Neural progenitor cell (in vitro differentiated cells): ENCODE measurements around the gene FAM131A. TPM values are rescaled to one million over a fixed set of nuclear protein-coding genes. Genes with fewer than 3 reads are reported as not detected.

Source experiments
- DNase-seq: peaks from one replicate; pipeline ENCODE4 v3.0.0-alpha.2; 2016; ENCODE audit warnings: low spot score
- H2AFZ ChIP-seq: fragments of 200-600 bp; sonication (generic); replicated peaks from 2 replicates; pipeline ENCODE4 v1.6.1; 2016; ENCODE audit warnings: antibody characterized with exemption
- H3F3A ChIP-seq: fragments of 200-600 bp; sonication (generic); 2 replicates; pipeline ENCODE4 v1.6.1; 2016; ENCODE audit warnings: antibody characterized with exemption, low read depth
- H3K27ac ChIP-seq: fragments of 200-600 bp; sonication (generic); 2 replicates; pipeline ENCODE4 v1.5.1; 2016; ENCODE audit warnings: mild to moderate bottlenecking
- H3K27me3 ChIP-seq: fragments of 200-600 bp; sonication (generic); 2 replicates; pipeline ENCODE4 v1.6.1; 2016; ENCODE audit warnings: mild to moderate bottlenecking, moderate library complexity
- H3K36me3 ChIP-seq: fragments of 200-600 bp; sonication (generic); 2 replicates; pipeline ENCODE4 v1.5.1; 2016
- H3K4me1 ChIP-seq: fragments of 200-600 bp; sonication (generic); 2 replicates; pipeline ENCODE4 v1.6.1; 2016; ENCODE audit warnings: mixed run types
- H3K4me2 ChIP-seq: fragments of 200-600 bp; sonication (generic); 2 replicates; pipeline ENCODE4 v1.6.1; 2016
- H3K4me3 ChIP-seq: fragments of 200-600 bp; sonication (generic); 2 replicates; pipeline ENCODE4 v1.5.1; 2016
- H3K79me2 ChIP-seq: fragments of 200-600 bp; sonication (generic); 2 replicates; pipeline ENCODE4 v1.6.1; 2016; ENCODE audit warnings: low read depth
- H3K9ac ChIP-seq: fragments of 200-600 bp; sonication (generic); 2 replicates; pipeline ENCODE4 v1.6.1; 2016
- H3K9me3 ChIP-seq: fragments of 200-600 bp; sonication (generic); 2 replicates; pipeline ENCODE4 v1.5.1; 2016; ENCODE audit warnings: low read depth
- H4K20me1 ChIP-seq: fragments of 200-600 bp; sonication (generic); 2 replicates; pipeline ENCODE4 v1.6.1; 2016; ENCODE audit warnings: low read depth
- H3K27ac Mint-ChIP-seq: 3 replicates; pipeline ENCODE4 v1.8.0; 2021; ENCODE audit warnings: mixed read lengths
- H3K27me3 Mint-ChIP-seq: 2 replicates; pipeline ENCODE4 v1.8.0; 2022; ENCODE audit warnings: low read depth, mild to moderate bottlenecking, inconsistent platforms, moderate library complexity, mixed read lengths; ENCODE audit not compliant: insufficient read depth
- H3K36me3 Mint-ChIP-seq: 3 replicates; pipeline ENCODE4 v1.8.0; 2021; ENCODE audit warnings: mixed read lengths
- H3K4me1 Mint-ChIP-seq: 3 replicates; pipeline ENCODE4 v1.8.0; 2021; ENCODE audit warnings: mixed read lengths
- H3K4me3 Mint-ChIP-seq: 3 replicates; pipeline ENCODE4 v1.8.0; 2021; ENCODE audit warnings: mild to moderate bottlenecking, moderate library complexity, mixed read lengths
- H3K9me3 Mint-ChIP-seq: 3 replicates; pipeline ENCODE4 v1.8.0; 2020; ENCODE audit warnings: mixed read lengths
- EZH2 ChIP-seq: fragments of 200-600 bp; sonication (generic); IDR thresholded peaks from 2 replicates; pipeline ENCODE4 v1.6.1; 2017; ENCODE audit warnings: antibody characterized with exemption, mild to moderate bottlenecking, moderate library complexity
- EZH2phosphoT487 ChIP-seq: fragments of 200-600 bp; sonication (generic); IDR thresholded peaks from 2 replicates; pipeline ENCODE4 v1.6.1; 2017; ENCODE audit warnings: antibody characterized with exemption
- total RNA-seq: library from RNA; depleted of rRNA; stranded (reverse); fragments of >200 nt; gene quantifications from 2 replicates; pipeline ENCODE4 v1.2.3, GENCODE V29; 2015; ENCODE audit warnings: low replicate concordance
- TF ChIP-seq, protein P1 (sequence below): fragments of 200-600 bp; sonication (generic); IDR thresholded peaks from 2 replicates; pipeline ENCODE4 v1.5.1; 2017; ENCODE audit warnings: antibody characterized with exemption, mild to moderate bottlenecking

The FAM131A gene
- total RNA-seq, 1 donor from 2014 or later, result 17.2 TPM

DNA sequence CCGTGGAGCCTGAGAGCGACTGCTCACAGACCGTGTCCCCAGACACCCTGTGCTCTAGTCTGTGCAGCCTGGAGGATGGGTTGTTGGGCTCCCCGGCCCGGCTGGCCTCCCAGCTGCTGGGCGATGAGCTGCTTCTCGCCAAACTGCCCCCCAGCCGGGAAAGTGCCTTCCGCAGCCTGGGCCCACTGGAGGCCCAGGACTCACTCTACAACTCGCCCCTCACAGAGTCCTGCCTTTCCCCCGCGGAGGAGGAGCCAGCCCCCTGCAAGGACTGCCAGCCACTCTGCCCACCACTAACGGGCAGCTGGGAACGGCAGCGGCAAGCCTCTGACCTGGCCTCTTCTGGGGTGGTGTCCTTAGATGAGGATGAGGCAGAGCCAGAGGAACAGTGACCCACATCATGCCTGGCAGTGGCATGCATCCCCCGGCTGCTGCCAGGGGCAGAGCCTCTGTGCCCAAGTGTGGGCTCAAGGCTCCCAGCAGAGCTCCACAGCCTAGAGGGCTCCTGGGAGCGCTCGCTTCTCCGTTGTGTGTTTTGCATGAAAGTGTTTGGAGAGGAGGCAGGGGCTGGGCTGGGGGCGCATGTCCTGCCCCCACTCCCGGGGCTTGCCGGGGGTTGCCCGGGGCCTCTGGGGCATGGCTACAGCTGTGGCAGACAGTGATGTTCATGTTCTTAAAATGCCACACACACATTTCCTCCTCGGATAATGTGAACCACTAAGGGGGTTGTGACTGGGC lies 7.3 kb downstream of the FAM131A start:
- Mint-ChIP-seq H3K4me1 (peaks cover 33% of the 10 kb centered on the region), H3K36me3 (peaks cover 9% of the 10 kb centered on the region), H3K27ac (no peak overlapping the region), H3K27me3 (peaks cover 5% of the 10 kb centered on the region), H3K4me3 (no peak overlapping the region), H3K9me3 (no peaks in the 10 kb centered on the region)
- Histone ChIP-seq H3K36me3 (no peaks in the 10 kb centered on the region), H3K79me2 (peaks cover 12% of the 10 kb centered on the region), H3K27me3 (no peaks in the 10 kb centered on the region), H3K9me3 (no peaks in the 10 kb centered on the region), H3K9ac (no peak overlapping the region), H3K4me3 (no peak overlapping the region), H3K4me2 (peak overlapping the region; percentile 59), H3K4me1 (peaks cover 16% of the 10 kb centered on the region), H4K20me1 (peaks cover 55% of the 10 kb centered on the region), H2AFZ (no peak overlapping the region), H3K27ac (peak overlapping the region; percentile 71), H3F3A (peaks cover 33% of the 10 kb centered on the region)
- DNase-seq, result no peak
- TF ChIP-seq EZH2phosphoT487 (no peak), EZH2 (no peak)
- TF ChIP-seq, protein P1, sequence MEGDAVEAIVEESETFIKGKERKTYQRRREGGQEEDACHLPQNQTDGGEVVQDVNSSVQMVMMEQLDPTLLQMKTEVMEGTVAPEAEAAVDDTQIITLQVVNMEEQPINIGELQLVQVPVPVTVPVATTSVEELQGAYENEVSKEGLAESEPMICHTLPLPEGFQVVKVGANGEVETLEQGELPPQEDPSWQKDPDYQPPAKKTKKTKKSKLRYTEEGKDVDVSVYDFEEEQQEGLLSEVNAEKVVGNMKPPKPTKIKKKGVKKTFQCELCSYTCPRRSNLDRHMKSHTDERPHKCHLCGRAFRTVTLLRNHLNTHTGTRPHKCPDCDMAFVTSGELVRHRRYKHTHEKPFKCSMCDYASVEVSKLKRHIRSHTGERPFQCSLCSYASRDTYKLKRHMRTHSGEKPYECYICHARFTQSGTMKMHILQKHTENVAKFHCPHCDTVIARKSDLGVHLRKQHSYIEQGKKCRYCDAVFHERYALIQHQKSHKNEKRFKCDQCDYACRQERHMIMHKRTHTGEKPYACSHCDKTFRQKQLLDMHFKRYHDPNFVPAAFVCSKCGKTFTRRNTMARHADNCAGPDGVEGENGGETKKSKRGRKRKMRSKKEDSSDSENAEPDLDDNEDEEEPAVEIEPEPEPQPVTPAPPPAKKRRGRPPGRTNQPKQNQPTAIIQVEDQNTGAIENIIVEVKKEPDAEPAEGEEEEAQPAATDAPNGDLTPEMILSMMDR, result no peak

DNA sequence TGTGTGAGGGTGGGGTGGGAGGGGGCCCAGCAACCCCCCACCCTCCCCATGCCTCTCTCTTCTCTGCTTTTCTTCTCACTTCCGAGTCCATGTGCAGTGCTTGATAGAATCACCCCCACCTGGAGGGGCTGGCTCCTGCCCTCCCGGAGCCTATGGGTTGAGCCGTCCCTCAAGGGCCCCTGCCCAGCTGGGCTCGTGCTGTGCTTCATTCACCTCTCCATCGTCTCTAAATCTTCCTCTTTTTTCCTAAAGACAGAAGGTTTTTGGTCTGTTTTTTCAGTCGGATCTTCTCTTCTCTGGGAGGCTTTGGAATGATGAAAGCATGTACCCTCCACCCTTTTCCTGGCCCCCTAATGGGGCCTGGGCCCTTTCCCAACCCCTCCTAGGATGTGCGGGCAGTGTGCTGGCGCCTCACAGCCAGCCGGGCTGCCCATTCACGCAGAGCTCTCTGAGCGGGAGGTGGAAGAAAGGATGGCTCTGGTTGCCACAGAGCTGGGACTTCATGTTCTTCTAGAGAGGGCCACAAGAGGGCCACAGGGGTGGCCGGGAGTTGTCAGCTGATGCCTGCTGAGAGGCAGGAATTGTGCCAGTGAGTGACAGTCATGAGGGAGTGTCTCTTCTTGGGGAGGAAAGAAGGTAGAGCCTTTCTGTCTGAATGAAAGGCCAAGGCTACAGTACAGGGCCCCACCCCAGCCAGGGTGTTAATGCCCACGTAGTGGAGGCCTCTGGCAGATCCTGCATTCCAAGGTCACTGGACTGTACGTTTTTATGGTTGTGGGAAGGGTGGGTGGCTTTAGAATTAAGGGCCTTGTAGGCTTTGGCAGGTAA lies 8.1 kb downstream of the FAM131A start:
- H3K4me2 ChIP-seq, result peak overlapping the region; percentile 59
- H3K79me2 ChIP-seq, result peaks cover 4% of the 10 kb centered on the region
- H3K9me3 ChIP-seq, result no peaks in the 10 kb centered on the region
- peak; percentile 88 for DNase-seq
- H4K20me1 ChIP-seq, result peaks cover 47% of the 10 kb centered on the region
- no peak overlapping the region for H3K4me3 ChIP-seq
- no peak overlapping the region for H2AFZ ChIP-seq
- peaks cover 9% of the 10 kb centered on the region for H3K36me3 Mint-ChIP-seq
- no peak overlapping the region for H3K9ac ChIP-seq
- H3K9me3 Mint-ChIP-seq, result no peaks in the 10 kb centered on the region
- H3F3A ChIP-seq, result peaks cover 38% of the 10 kb centered on the region
- H3K27ac ChIP-seq, result peak overlapping the region; percentile 71
- H3K4me1 ChIP-seq, result peaks cover 16% of the 10 kb centered on the region
- no peak overlapping the region for H3K4me3 Mint-ChIP-seq
- H3K36me3 ChIP-seq, result no peaks in the 10 kb centered on the region
- H3K27me3 Mint-ChIP-seq, result peaks cover 5% of the 10 kb centered on the region
- H3K4me1 Mint-ChIP-seq, result peaks cover 36% of the 10 kb centered on the region
- TF ChIP-seq EZH2phosphoT487 (no peak), EZH2 (no peak)
- TF ChIP-seq, protein P1, result peak; percentile 65
- H3K27ac Mint-ChIP-seq, result peak overlapping the region; percentile 96
- no peaks in the 10 kb centered on the region for H3K27me3 ChIP-seq

DNA sequence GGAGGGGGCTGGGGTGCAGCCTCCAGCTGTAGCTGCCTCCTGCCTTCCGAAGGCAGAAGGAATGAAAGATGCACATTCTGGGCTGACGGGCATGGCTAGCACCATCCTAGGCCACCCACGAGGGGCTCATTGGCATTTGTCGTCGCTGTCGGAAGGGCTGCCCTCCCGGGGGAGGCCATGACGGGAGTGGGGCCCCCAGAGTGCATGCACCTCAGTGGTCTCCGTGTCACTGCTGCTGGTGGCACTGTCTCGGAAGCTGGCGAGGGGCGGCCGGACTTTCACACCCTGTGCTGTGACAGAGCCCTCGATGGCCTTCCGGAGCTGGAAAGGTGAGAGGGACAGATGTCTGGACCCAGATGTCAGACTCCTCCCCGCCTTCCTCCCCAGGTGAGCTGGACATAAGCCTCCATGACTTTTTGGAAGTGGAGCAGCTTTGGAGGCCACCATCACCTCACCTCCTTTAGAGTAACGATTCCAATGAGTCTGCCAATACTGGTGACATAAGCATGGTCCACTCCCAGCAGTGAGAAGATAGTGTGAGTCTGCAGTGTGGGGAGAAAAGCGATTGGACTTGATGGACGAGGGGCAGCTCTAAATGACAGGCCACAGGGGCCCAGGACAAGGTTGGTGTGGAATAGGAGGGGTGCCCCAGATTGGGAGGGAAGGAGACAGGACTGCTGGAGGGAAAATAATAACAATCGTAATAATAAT lies 9.2 kb downstream of the FAM131A start:
- H3K4me1 Mint-ChIP-seq, result peaks cover 46% of the 10 kb centered on the region

More for the DNA sequence above, 9.2 kb downstream of the FAM131A start:
- H3K27ac ChIP-seq, result peak overlapping the region; percentile 26
- peaks cover 5% of the 10 kb centered on the region for H3K27me3 Mint-ChIP-seq
- H3K9me3 ChIP-seq, result no peaks in the 10 kb centered on the region
- no peak for TF ChIP-seq EZH2
- no peak for TF ChIP-seq EZH2phosphoT487
- TF ChIP-seq, protein P1, result no peak
- no peak overlapping the region for H3K9ac ChIP-seq
- H3K4me1 ChIP-seq, result peaks cover 16% of the 10 kb centered on the region
- peaks cover 14% of the 10 kb centered on the region for H3K36me3 Mint-ChIP-seq
- H2AFZ ChIP-seq, result no peak overlapping the region
- no peak overlapping the region for H3K4me2 ChIP-seq
- H3K4me3 Mint-ChIP-seq, result no peak overlapping the region
- no peak overlapping the region for H3K4me3 ChIP-seq
- peaks cover 41% of the 10 kb centered on the region for H4K20me1 ChIP-seq
- no peaks in the 10 kb centered on the region for H3K9me3 Mint-ChIP-seq
- DNase-seq, result no peak
- peak overlapping the region; percentile 5 for H3K27ac Mint-ChIP-seq
- no peaks in the 10 kb centered on the region for H3K79me2 ChIP-seq
- H3K36me3 ChIP-seq, result no peaks in the 10 kb centered on the region
- no peaks in the 10 kb centered on the region for H3K27me3 ChIP-seq
- peaks cover 38% of the 10 kb centered on the region for H3F3A ChIP-seq
